ENCODE data around the gene NCOA1.

Gene NCOA1

GRCh38 chr2:24509425-24509824 is 18.4 kb downstream of the NCOA1 start:
- TF ChIP-seq CTCF (IDR thresholded peaks at IDR 0.05; ENCODE audit: poor library complexity, severe bottlenecking): no peak
- H3K27ac ChIP-seq (ENCODE audit: poor library complexity, severe bottlenecking): no peak overlapping the region
- no peak for ATAC-seq (ENCODE audit: low read depth)

DNA sequence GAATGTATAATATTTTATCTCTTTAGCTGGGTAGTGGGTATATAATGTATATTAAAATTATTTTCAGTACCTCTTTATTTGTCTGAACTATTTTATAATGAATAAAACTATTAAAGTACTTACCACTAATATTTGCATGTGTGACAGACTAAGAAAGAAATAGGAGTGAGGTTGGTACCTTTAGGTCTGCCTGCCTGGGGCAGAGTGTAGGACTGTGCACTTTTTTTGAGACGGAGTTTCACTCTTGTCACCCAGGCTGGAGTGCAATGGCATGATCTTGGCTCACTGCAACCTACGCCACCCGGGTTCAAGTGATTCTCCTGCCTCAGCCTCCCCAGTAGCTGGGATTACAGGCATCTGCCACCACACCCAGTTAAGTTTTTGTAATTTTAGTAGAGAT is 18.8 kb downstream of the NCOA1 start:
- no peak for ATAC-seq (ENCODE audit: low read depth)
- Histone ChIP-seq H3K9me3 (ENCODE audit: severe bottlenecking) (no peaks in the 10 kb centered on the region), H3K4me1 (ENCODE audit: insufficient read depth, poor library complexity, severe bottlenecking) (no peaks in the 10 kb centered on the region), H3K27ac (ENCODE audit: poor library complexity, severe bottlenecking) (no peak overlapping the region), H3K27me3 (ENCODE audit: insufficient read depth, poor library complexity, severe bottlenecking) (no peaks in the 10 kb centered on the region), H3K4me3 (ENCODE audit: severe bottlenecking) (no peak overlapping the region), H3K36me3 (ENCODE audit: low read depth) (no peaks in the 10 kb centered on the region)
- DNase-seq (ENCODE audit: low spot score): no peak
- no peak for TF ChIP-seq CTCF (IDR thresholded peaks at IDR 0.05; ENCODE audit: poor library complexity, severe bottlenecking)

More at GRCh38 chr2:24509425-24509824, 18.4 kb downstream of the NCOA1 start:
- no peaks in the 10 kb centered on the region for H3K4me1 ChIP-seq (ENCODE audit: insufficient read depth, poor library complexity, severe bottlenecking)
- H3K9me3 ChIP-seq (ENCODE audit: severe bottlenecking): no peaks in the 10 kb centered on the region
- H3K4me3 ChIP-seq (ENCODE audit: severe bottlenecking): no peak overlapping the region
- DNase-seq (ENCODE audit: low spot score): no peak
- no peaks in the 10 kb centered on the region for H3K36me3 ChIP-seq (ENCODE audit: low read depth)
- no peaks in the 10 kb centered on the region for H3K27me3 ChIP-seq (ENCODE audit: insufficient read depth, poor library complexity, severe bottlenecking)

GRCh38 chr2:24510771-24511170 is 19.7 kb downstream of the NCOA1 start:
- DNase-seq (ENCODE audit: low spot score): no peak
- H3K9me3 ChIP-seq (ENCODE audit: severe bottlenecking): no peaks in the 10 kb centered on the region
- H3K36me3 ChIP-seq (ENCODE audit: low read depth): no peaks in the 10 kb centered on the region
- no peak for TF ChIP-seq CTCF (IDR thresholded peaks at IDR 0.05; ENCODE audit: poor library complexity, severe bottlenecking)
- no peak overlapping the region for H3K27ac ChIP-seq (ENCODE audit: poor library complexity, severe bottlenecking)
- no peak overlapping the region for H3K4me3 ChIP-seq (ENCODE audit: severe bottlenecking)
- no peak for ATAC-seq (ENCODE audit: low read depth)
- peaks cover 4% of the 10 kb centered on the region for H3K4me1 ChIP-seq (ENCODE audit: insufficient read depth, poor library complexity, severe bottlenecking)
- no peaks in the 10 kb centered on the region for H3K27me3 ChIP-seq (ENCODE audit: insufficient read depth, poor library complexity, severe bottlenecking)

DNA sequence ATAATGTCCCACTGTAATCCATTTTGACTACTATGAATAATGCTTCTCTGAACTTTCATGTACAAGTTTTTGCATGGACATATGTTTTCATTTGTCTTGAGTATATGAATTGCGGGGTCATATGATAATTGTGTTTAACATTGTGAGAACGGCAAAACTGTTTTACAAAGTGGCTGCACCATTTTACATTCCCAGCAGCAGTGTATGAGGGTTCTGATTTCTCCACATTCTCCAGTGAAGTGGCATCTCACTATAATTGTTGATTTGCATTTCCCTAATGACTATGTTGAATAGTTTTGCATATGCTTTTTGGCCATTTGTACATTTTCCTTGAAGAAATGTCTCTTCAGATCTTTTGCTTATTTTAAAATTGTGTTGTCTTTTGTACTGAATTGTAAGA is 20.1 kb downstream of the NCOA1 start:
- Histone ChIP-seq H3K36me3 (ENCODE audit: low read depth) (no peaks in the 10 kb centered on the region), H3K27me3 (ENCODE audit: insufficient read depth, poor library complexity, severe bottlenecking) (no peaks in the 10 kb centered on the region), H3K9me3 (ENCODE audit: severe bottlenecking) (no peaks in the 10 kb centered on the region), H3K27ac (ENCODE audit: poor library complexity, severe bottlenecking) (no peak overlapping the region), H3K4me1 (ENCODE audit: insufficient read depth, poor library complexity, severe bottlenecking) (peaks cover 5% of the 10 kb centered on the region), H3K4me3 (ENCODE audit: severe bottlenecking) (no peak overlapping the region)
- ATAC-seq (ENCODE audit: low read depth): no peak
- DNase-seq (ENCODE audit: low spot score): no peak
- no peak for TF ChIP-seq CTCF (IDR thresholded peaks at IDR 0.05; ENCODE audit: poor library complexity, severe bottlenecking)

- no peak overlapping the region for H3K27ac ChIP-seq (ENCODE audit: poor library complexity, severe bottlenecking)
- H3K4me1 ChIP-seq (ENCODE audit: insufficient read depth, poor library complexity, severe bottlenecking): peaks cover 5% of the 10 kb centered on the region
- H3K4me3 ChIP-seq (ENCODE audit: severe bottlenecking): no peak overlapping the region
- no peaks in the 10 kb centered on the region for H3K27me3 ChIP-seq (ENCODE audit: insufficient read depth, poor library complexity, severe bottlenecking)
- DNase-seq (ENCODE audit: low spot score) (no peak), ATAC-seq (ENCODE audit: low read depth) (no peak)
- no peaks in the 10 kb centered on the region for H3K36me3 ChIP-seq (ENCODE audit: low read depth)
- no peak for TF ChIP-seq CTCF (IDR thresholded peaks at IDR 0.05; ENCODE audit: poor library complexity, severe bottlenecking)
- no peaks in the 10 kb centered on the region for H3K9me3 ChIP-seq (ENCODE audit: severe bottlenecking)
These were observed 20.8 kb downstream of the NCOA1 start for GRCh38 chr2:24511894-24512293.

Data from RWPE2 (cell line).